Keratinocyte (primary cell): ENCODE results near the gene CFAP58. TPM values are rescaled to one million over a fixed set of nuclear protein-coding genes. Genes with fewer than 3 reads are reported as not detected.
A peak's percentile ranks its signal among the peaks of the same experiment; 100 is the strongest.

ENCODE experiments used
- DNase-seq: peaks from one replicate; pipeline ENCODE4 v3.0.0-alpha.2; 2011; ENCODE audit warnings: low read depth, missing footprints, low spot score
- FAIRE-seq: peaks from 2 replicates; lab custom pipeline; 2011; peaks lifted over from hg19 to GRCh38; lab: Jason Lieb, UNC
- H2AFZ ChIP-seq: 2 replicates; pipeline ENCODE4 v1.6.0; 2012; ENCODE audit warnings: low read length, control low read depth, inconsistent platforms; ENCODE audit not compliant: control insufficient read depth
- H3K27ac ChIP-seq: 2 replicates; pipeline ENCODE4 v1.5.1; 2011; ENCODE audit warnings: low read length; ENCODE audit not compliant: control insufficient read depth, insufficient read depth
- H3K27me3 ChIP-seq: 3 replicates; pipeline ENCODE4 v1.6.0; 2011; ENCODE audit warnings: low read length; ENCODE audit not compliant: control insufficient read depth, insufficient read depth; ENCODE audit errors: extremely low read depth
- H3K36me3 ChIP-seq, 2 experiments: 2 replicates in 1 of 2; 3 replicates in 1 of 2; pipeline ENCODE4 v1.5.1; 2011; ENCODE audit warnings: low read length in 2 of 2, mild to moderate bottlenecking in 1 of 2; ENCODE audit not compliant: control insufficient read depth in 2 of 2, insufficient read depth in 2 of 2; ENCODE audit errors: extremely low read depth in 1 of 2
- H3K4me1 ChIP-seq: 3 replicates; pipeline ENCODE4 v1.5.1; 2011; ENCODE audit warnings: low read length; ENCODE audit not compliant: control insufficient read depth, insufficient read depth; ENCODE audit errors: extremely low read depth
- H3K4me2 ChIP-seq: 3 replicates; pipeline ENCODE4 v1.6.0; 2011; ENCODE audit warnings: low read depth, low read length; ENCODE audit not compliant: control insufficient read depth, insufficient read depth; ENCODE audit errors: extremely low read depth
- H3K4me3 ChIP-seq, 3 experiments: fragments of 200-600 bp in 1 of 3; sonication (generic) in 1 of 3; 2 replicates in 2 of 3; 3 replicates in 1 of 3; pipeline ENCODE4 v1.5.1; 2011 to 2016; ENCODE audit warnings: low read length in 3 of 3, mild to moderate bottlenecking in 3 of 3, control low read depth in 2 of 3, inconsistent platforms in 1 of 3, low read depth in 1 of 3, mixed read lengths in 1 of 3, mixed run types in 1 of 3, moderate library complexity in 1 of 3; ENCODE audit not compliant: control insufficient read depth in 2 of 3, insufficient read depth in 2 of 3; ENCODE audit errors: extremely low read depth in 1 of 3
- H3K79me2 ChIP-seq: 2 replicates; pipeline ENCODE4 v1.6.0; 2012; ENCODE audit warnings: low read length; ENCODE audit not compliant: control insufficient read depth, insufficient read depth
- H3K9ac ChIP-seq: 3 replicates; pipeline ENCODE4 v1.6.0; 2011; ENCODE audit warnings: low read length; ENCODE audit not compliant: control insufficient read depth, insufficient read depth; ENCODE audit errors: extremely low read depth
- H3K9me1 ChIP-seq: 3 replicates; pipeline ENCODE4 v1.6.0; 2011; ENCODE audit warnings: low read length; ENCODE audit not compliant: control insufficient read depth, insufficient read depth; ENCODE audit errors: extremely low read depth
- H3K9me3 ChIP-seq: 2 replicates; pipeline ENCODE4 v1.5.1; 2012; ENCODE audit warnings: low read depth, low read length; ENCODE audit not compliant: control insufficient read depth
- H4K20me1 ChIP-seq: 3 replicates; pipeline ENCODE4 v1.6.0; 2011; ENCODE audit warnings: low read length; ENCODE audit not compliant: control insufficient read depth, insufficient read depth; ENCODE audit errors: extremely low read depth
- EZH2 ChIP-seq: IDR thresholded peaks from one replicate; pipeline ENCODE4 v1.6.1; 2012; ENCODE audit warnings: inconsistent platforms, mild to moderate bottlenecking, low read length, moderate library complexity
- dilution Hi-C: fragments of 300-500 bp; cut with MboI; formaldehyde crosslinking; loops from one replicate; pipeline ENCODE4 v1.7.0; 2020; ENCODE audit warnings: low sequenced_read_pairs; ENCODE audit not compliant: extremely low pct_ligation_motif_present
- polyA plus RNA-seq, 5 experiments: library from polyadenylated mRNA; depleted of rRNA in 3 of 5; stranded (reverse) in 3 of 5; stranded (forward) in 1 of 5; unstranded in 1 of 5; fragments of >200 nt; gene quantifications; 1 replicate in 1 of 5; 2 replicates in 3 of 5; 3 replicates in 1 of 5; pipeline versions ENCODE4 v1.2.1 to v1.2.3, GENCODE V29; 2011 to 2012; ENCODE audit warnings: missing spikeins in 2 of 5, low read depth in 1 of 5, low replicate concordance in 1 of 5
- TF ChIP-seq, protein P1 (sequence below), 3 experiments: IDR thresholded peaks in 1 of 3; conservative IDR thresholded peaks in 1 of 3; optimal IDR thresholded peaks in 1 of 3; 2 replicates in 2 of 3; 3 replicates in 1 of 3; pipeline versions ENCODE3 to v1.5.1; 2011; ENCODE audit warnings: low read length in 3 of 3, mild to moderate bottlenecking in 3 of 3, moderate library complexity in 2 of 3, control low read depth in 1 of 3, inconsistent platforms in 1 of 3; ENCODE audit not compliant: insufficient read depth in 2 of 3; ENCODE audit errors: extremely low read depth in 1 of 3

Gene CFAP58
- polyA plus RNA-seq, 1 donor (not counting 4 experiments of a cell fraction or from before 2014, with no cell fraction given) = 2.3 TPM

DNA sequence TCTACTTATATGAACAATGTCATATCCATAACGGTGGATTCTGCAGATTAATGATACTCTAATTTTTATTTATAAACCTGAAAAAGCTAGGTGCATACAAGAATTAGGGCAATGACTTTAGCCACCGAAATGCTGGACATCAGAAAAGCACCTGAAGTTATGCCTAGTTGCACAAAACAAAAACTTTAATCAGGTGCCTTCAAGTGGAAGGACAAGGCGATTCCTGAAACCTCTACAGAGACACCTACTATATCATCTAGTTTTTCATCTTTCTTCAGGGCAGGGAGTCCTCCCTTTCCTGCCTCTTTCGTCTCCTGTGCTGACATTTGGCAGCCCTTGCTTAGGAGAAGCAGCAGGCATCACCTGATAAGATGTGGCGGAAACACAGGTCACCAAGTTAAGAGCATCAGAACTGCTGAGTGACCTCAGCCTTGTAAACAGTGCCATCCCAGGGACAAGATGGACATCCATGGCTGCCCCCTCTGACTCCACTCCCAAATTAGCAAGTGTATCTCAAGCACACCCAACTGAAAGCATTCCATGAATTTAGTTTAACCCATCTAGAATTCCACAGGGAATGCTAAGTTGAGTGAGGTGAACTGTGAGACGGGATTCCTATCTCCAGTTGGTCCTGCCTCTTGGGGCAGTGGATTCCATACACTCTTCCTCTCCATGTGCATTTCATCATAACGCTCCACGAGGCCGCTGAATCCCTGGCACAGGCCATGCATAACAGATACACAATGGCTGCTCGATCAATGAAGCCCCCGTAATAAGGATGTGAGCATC lies 21.2 kb upstream of the CFAP58 start:
- no peaks in the 10 kb centered on the region for H3K9me3 ChIP-seq
- DNase-seq (no peak), FAIRE-seq (no peak)
- H3K27me3 ChIP-seq = no peaks in the 10 kb centered on the region
- H4K20me1 ChIP-seq = no peaks in the 10 kb centered on the region
- H3K36me3 ChIP-seq = peaks cover 0 to 12% of the 10 kb centered on the region in 2 experiments
- dilution Hi-C loops = no loop called here
- H3K79me2 ChIP-seq = peaks cover 70% of the 10 kb centered on the region
- no peak overlapping the region for H3K9ac ChIP-seq
- peak overlapping the region; percentile 19 for H3K27ac ChIP-seq
- peak overlapping the region; percentile 51 for H3K4me2 ChIP-seq
- peaks cover 7% of the 10 kb centered on the region for H3K9me1 ChIP-seq
- TF ChIP-seq EZH2 = no peak
- TF ChIP-seq, protein P1, sequence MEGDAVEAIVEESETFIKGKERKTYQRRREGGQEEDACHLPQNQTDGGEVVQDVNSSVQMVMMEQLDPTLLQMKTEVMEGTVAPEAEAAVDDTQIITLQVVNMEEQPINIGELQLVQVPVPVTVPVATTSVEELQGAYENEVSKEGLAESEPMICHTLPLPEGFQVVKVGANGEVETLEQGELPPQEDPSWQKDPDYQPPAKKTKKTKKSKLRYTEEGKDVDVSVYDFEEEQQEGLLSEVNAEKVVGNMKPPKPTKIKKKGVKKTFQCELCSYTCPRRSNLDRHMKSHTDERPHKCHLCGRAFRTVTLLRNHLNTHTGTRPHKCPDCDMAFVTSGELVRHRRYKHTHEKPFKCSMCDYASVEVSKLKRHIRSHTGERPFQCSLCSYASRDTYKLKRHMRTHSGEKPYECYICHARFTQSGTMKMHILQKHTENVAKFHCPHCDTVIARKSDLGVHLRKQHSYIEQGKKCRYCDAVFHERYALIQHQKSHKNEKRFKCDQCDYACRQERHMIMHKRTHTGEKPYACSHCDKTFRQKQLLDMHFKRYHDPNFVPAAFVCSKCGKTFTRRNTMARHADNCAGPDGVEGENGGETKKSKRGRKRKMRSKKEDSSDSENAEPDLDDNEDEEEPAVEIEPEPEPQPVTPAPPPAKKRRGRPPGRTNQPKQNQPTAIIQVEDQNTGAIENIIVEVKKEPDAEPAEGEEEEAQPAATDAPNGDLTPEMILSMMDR (optimal IDR thresholded peaks at IDR 0.05 in 1 of 3, IDR thresholded peaks at IDR 0.05 in 1 of 3, conservative IDR thresholded peaks at IDR 0.05 in 1 of 3; ENCODE audit: extremely low read depth in 1 of 3, insufficient read depth in 2 of 3, low read length in 3 of 3) = no peak
- H2AFZ ChIP-seq = no peak overlapping the region
- H3K4me1 ChIP-seq = peaks cover 73% of the 10 kb centered on the region
- H3K4me3 ChIP-seq = no peak overlapping the region

DNA sequence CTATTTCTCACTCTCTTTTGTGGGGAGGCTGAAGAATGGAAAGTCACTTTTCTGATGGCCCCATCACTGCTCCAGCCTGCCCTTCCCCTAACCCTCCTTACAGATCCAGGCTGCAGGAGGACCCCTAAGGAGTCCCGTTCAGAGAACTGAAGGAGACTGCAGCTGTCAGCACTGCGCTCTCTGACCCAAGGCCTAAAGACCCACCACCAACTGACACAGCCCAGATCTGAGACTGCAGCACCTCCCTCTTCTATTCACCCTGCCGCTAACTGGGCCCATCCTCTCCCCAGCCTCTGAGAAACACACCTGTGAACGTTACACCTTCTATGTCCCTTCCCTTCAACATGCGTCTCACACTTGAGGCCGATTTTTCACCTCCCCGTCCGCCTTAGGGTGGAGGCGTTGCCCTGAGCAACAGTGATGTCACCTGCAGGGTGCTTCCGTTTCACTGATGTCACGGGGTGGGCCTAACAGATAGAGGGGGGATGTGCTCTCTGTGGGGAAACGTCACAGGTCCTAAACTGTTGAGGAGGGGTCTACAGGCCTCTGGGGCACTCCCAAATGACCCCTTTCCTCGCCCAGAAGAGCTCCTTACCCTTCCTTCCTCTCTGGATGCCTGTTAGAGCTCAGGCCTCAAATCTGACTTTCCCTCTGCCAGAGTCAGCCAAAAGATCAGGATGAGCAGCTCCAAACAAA lies 20.5 kb upstream of the CFAP58 start:
- Histone ChIP-seq H3K9ac (no peak overlapping the region), H3K4me2 (no peak overlapping the region), H3K79me2 (peaks cover 71% of the 10 kb centered on the region), H3K9me1 (peaks cover 7% of the 10 kb centered on the region), H3K27ac (no peak overlapping the region), H3K4me3 (no peak overlapping the region), H4K20me1 (no peaks in the 10 kb centered on the region), H3K27me3 (no peaks in the 10 kb centered on the region), H3K9me3 (no peaks in the 10 kb centered on the region), H3K36me3 (peaks cover 0 to 12% of the 10 kb centered on the region in 2 experiments), H3K4me1 (peaks cover 65% of the 10 kb centered on the region), H2AFZ (no peak overlapping the region)
- FAIRE-seq = no peak
- DNase-seq = no peak
- TF ChIP-seq EZH2 = no peak
- TF ChIP-seq, protein P1 (optimal IDR thresholded peaks at IDR 0.05 in 1 of 3, IDR thresholded peaks at IDR 0.05 in 1 of 3, conservative IDR thresholded peaks at IDR 0.05 in 1 of 3; ENCODE audit: extremely low read depth in 1 of 3, insufficient read depth in 2 of 3, low read length in 3 of 3) = no peak
- dilution Hi-C loops = no loop called here
